ENCODE data around the gene MAN2C1. TPM values are rescaled to one million over a fixed set of nuclear protein-coding genes. Genes with fewer than 3 reads are reported as not detected.

The MAN2C1 gene
- total RNA-seq, 2 experiments from 2014 or later = 228 to 247 TPM

GRCh38 chr15:75369897-75370581 lies 1.6 kb upstream of the MAN2C1 start:
- H3K4me3 Mint-ChIP-seq = peak overlapping the region; percentile 90
- intact Hi-C loops (cut with micrococcal nuclease) = loop anchor here (2.0 to 5.0 kb wide), 3 partner anchors 137 to 432 kb away; partner anchors contain the start of gene PTPN9
- DNase-seq = no peak
- H3K27me3 Mint-ChIP-seq (ENCODE audit: low read depth) = no peaks in the 10 kb centered on the region
- peak overlapping the region; percentile 94 for H3K27ac Mint-ChIP-seq
- no peaks in the 10 kb centered on the region for H3K9me3 Mint-ChIP-seq
- peaks cover 27% of the 10 kb centered on the region for H3K4me1 Mint-ChIP-seq (ENCODE audit: low read depth)
- H3K36me3 Mint-ChIP-seq (ENCODE audit: low read depth) = peaks cover 27% of the 10 kb centered on the region
- CTCF ChIA-PET = no interaction called here

- DNase-seq = peak; percentile 37
- H3K4me3 Mint-ChIP-seq = peak overlapping the region; percentile 90
- H3K27ac Mint-ChIP-seq = peak overlapping the region; percentile 94
- intact Hi-C loops (cut with micrococcal nuclease) = loop anchor here (1.0 to 5.0 kb wide), 6 partner anchors 86 to 434 kb away; partner anchors contain the start of genes IMP3, PTPN9 and SNUPN
- peaks cover 21% of the 10 kb centered on the region for H3K36me3 Mint-ChIP-seq (ENCODE audit: low read depth)
- CTCF ChIA-PET = interaction anchor here (0.6 to 3.3 kb wide), 25 partner anchors 10 to 318 kb away, joined by 3 to 38 read pairs (median 4); partner anchors contain the start of genes COMMD4, IMP3, PTPN9 and SIN3A
- H3K4me1 Mint-ChIP-seq (ENCODE audit: low read depth) = peaks cover 27% of the 10 kb centered on the region
- no peaks in the 10 kb centered on the region for H3K9me3 Mint-ChIP-seq
- H3K27me3 Mint-ChIP-seq (ENCODE audit: low read depth) = no peaks in the 10 kb centered on the region
These were observed 357 bp upstream of the MAN2C1 start for GRCh38 chr15:75368689-75369239.

- Mint-ChIP-seq H3K27me3 (ENCODE audit: low read depth) (no peaks in the 10 kb centered on the region), H3K27ac (peak overlapping the region; percentile 53), H3K4me1 (ENCODE audit: low read depth) (peaks cover 27% of the 10 kb centered on the region), H3K4me3 (peak overlapping the region; percentile 90), H3K36me3 (ENCODE audit: low read depth) (peaks cover 20% of the 10 kb centered on the region), H3K9me3 (no peaks in the 10 kb centered on the region)
- intact Hi-C loops (cut with micrococcal nuclease) = loop anchor here (1.0 to 5.0 kb wide), 3 partner anchors 140 to 435 kb away; no protein-coding TSS in a partner anchor
- CTCF ChIA-PET = interaction anchor here (0.6 to 3.3 kb wide), 47 partner anchors 9 to 750 kb away, joined by 3 to 38 read pairs (median 4); partner anchors contain the start of genes COMMD4, IMP3, PTPN9 and SIN3A
- DNase-seq = no peak
These were observed 948 bp downstream of the MAN2C1 start for GRCh38 chr15:75367406-75367912.

GRCh38 chr15:75367006-75367405 lies 1.4 kb downstream of the MAN2C1 start:
- no peak overlapping the region for H3K27ac Mint-ChIP-seq
- H3K36me3 Mint-ChIP-seq (ENCODE audit: low read depth) = peaks cover 20% of the 10 kb centered on the region
- H3K9me3 Mint-ChIP-seq = no peaks in the 10 kb centered on the region
- peak overlapping the region; percentile 9 for H3K4me3 Mint-ChIP-seq
- H3K27me3 Mint-ChIP-seq (ENCODE audit: low read depth) = no peaks in the 10 kb centered on the region
- peaks cover 27% of the 10 kb centered on the region for H3K4me1 Mint-ChIP-seq (ENCODE audit: low read depth)
- CTCF ChIA-PET = interaction anchor here (0.6 to 3.3 kb wide), 25 partner anchors 10 to 316 kb away, joined by 3 to 38 read pairs (median 5); partner anchors contain the start of genes COMMD4, IMP3, SIN3A and SNX33
- DNase-seq = no peak
- intact Hi-C loops (cut with micrococcal nuclease) = loop anchor here (1.0 to 5.0 kb wide), 3 partner anchors 140 to 435 kb away; no protein-coding TSS in a partner anchor

- Mint-ChIP-seq H3K36me3 (ENCODE audit: low read depth) (peaks cover 14% of the 10 kb centered on the region), H3K4me1 (ENCODE audit: low read depth) (peaks cover 27% of the 10 kb centered on the region), H3K27ac (no peak overlapping the region), H3K4me3 (no peak overlapping the region), H3K9me3 (no peaks in the 10 kb centered on the region), H3K27me3 (ENCODE audit: low read depth) (no peaks in the 10 kb centered on the region)
- CTCF ChIA-PET = interaction anchor here (0.6 to 3.3 kb wide), 4 partner anchors 80 to 203 kb away, joined by 3 to 30 read pairs (median 6); partner anchors contain the start of gene SIN3A
- intact Hi-C loops (cut with micrococcal nuclease) = loop anchor here (5.0 kb wide), 2 partner anchors 141 to 436 kb away; no protein-coding TSS in a partner anchor
- DNase-seq = no peak
These were observed 2.2 kb downstream of the MAN2C1 start for GRCh38 chr15:75366163-75366562.

- intact Hi-C loops (cut with micrococcal nuclease) = loop anchor here (5.0 kb wide), 2 partner anchors 142 to 437 kb away; no protein-coding TSS in a partner anchor
- DNase-seq = no peak
- Mint-ChIP-seq H3K4me1 (ENCODE audit: low read depth) (peaks cover 25% of the 10 kb centered on the region), H3K4me3 (no peak overlapping the region), H3K9me3 (no peaks in the 10 kb centered on the region), H3K27me3 (ENCODE audit: low read depth) (no peaks in the 10 kb centered on the region), H3K27ac (no peak overlapping the region), H3K36me3 (ENCODE audit: low read depth) (peaks cover 14% of the 10 kb centered on the region)
- CTCF ChIA-PET = interaction anchor here (0.6 kb wide), 1 partner anchor 87 kb away, joined by 3 read pairs; no protein-coding TSS in a partner anchor
These were observed 3.5 kb downstream of the MAN2C1 start for GRCh38 chr15:75364881-75365280.

GRCh38 chr15:75363786-75364185 lies 4.6 kb downstream of the MAN2C1 start:
- H3K9me3 Mint-ChIP-seq = no peaks in the 10 kb centered on the region
- H3K4me3 Mint-ChIP-seq = no peak overlapping the region
- no peaks in the 10 kb centered on the region for H3K27me3 Mint-ChIP-seq (ENCODE audit: low read depth)
- H3K4me1 Mint-ChIP-seq (ENCODE audit: low read depth) = peaks cover 14% of the 10 kb centered on the region
- intact Hi-C loops (cut with micrococcal nuclease) = no loop called here
- no peak overlapping the region for H3K27ac Mint-ChIP-seq
- peaks cover 13% of the 10 kb centered on the region for H3K36me3 Mint-ChIP-seq (ENCODE audit: low read depth)
- CTCF ChIA-PET = interaction anchor here (0.6 to 1.0 kb wide), 2 partner anchors 11 to 95 kb away, joined by 3 read pairs; no protein-coding TSS in a partner anchor
- no peak for DNase-seq

GRCh38 chr15:75362642-75363249 lies 5.7 kb downstream of the MAN2C1 start:
- Mint-ChIP-seq H3K9me3 (no peaks in the 10 kb centered on the region), H3K27ac (no peak overlapping the region)

GRCh38 chr15:75361989-75362641 lies 6.3 kb downstream of the MAN2C1 start:
- Mint-ChIP-seq H3K4me1 (ENCODE audit: low read depth) (peaks cover 5% of the 10 kb centered on the region), H3K4me3 (no peak overlapping the region), H3K9me3 (no peaks in the 10 kb centered on the region), H3K36me3 (ENCODE audit: low read depth) (peaks cover 18% of the 10 kb centered on the region), H3K27ac (no peak overlapping the region), H3K27me3 (ENCODE audit: low read depth) (no peaks in the 10 kb centered on the region)
- CTCF ChIA-PET = no interaction called here
- no peak for DNase-seq
- intact Hi-C loops (cut with micrococcal nuclease) = no loop called here

More at GRCh38 chr15:75362642-75363249, 5.7 kb downstream of the MAN2C1 start:
- intact Hi-C loops (cut with micrococcal nuclease) = no loop called here
- no peaks in the 10 kb centered on the region for H3K27me3 Mint-ChIP-seq (ENCODE audit: low read depth)
- peaks cover 17% of the 10 kb centered on the region for H3K36me3 Mint-ChIP-seq (ENCODE audit: low read depth)
- no peak for DNase-seq
- CTCF ChIA-PET = interaction anchor here (0.6 kb wide), 1 partner anchor 96 kb away, joined by 3 read pairs; no protein-coding TSS in a partner anchor
- H3K4me3 Mint-ChIP-seq = no peak overlapping the region
- H3K4me1 Mint-ChIP-seq (ENCODE audit: low read depth) = peaks cover 11% of the 10 kb centered on the region

- peaks cover 16% of the 10 kb centered on the region for H3K36me3 Mint-ChIP-seq (ENCODE audit: low read depth)
- no peak overlapping the region for H3K27ac Mint-ChIP-seq
- DNase-seq = no peak
- H3K9me3 Mint-ChIP-seq = no peaks in the 10 kb centered on the region
- CTCF ChIA-PET = no interaction called here
- H3K4me3 Mint-ChIP-seq = no peak overlapping the region
- no peaks in the 10 kb centered on the region for H3K4me1 Mint-ChIP-seq (ENCODE audit: low read depth)
- no peaks in the 10 kb centered on the region for H3K27me3 Mint-ChIP-seq (ENCODE audit: low read depth)
- intact Hi-C loops (cut with micrococcal nuclease) = no loop called here
These were observed 6.9 kb downstream of the MAN2C1 start for GRCh38 chr15:75361361-75361988.

GRCh38 chr15:75360856-75361255 lies 7.6 kb downstream of the MAN2C1 start:
- Mint-ChIP-seq H3K36me3 (ENCODE audit: low read depth) (peaks cover 17% of the 10 kb centered on the region), H3K4me3 (no peak overlapping the region), H3K9me3 (no peaks in the 10 kb centered on the region), H3K27me3 (ENCODE audit: low read depth) (no peaks in the 10 kb centered on the region), H3K27ac (no peak overlapping the region), H3K4me1 (ENCODE audit: low read depth) (no peaks in the 10 kb centered on the region)
- intact Hi-C loops (cut with micrococcal nuclease) = no loop called here
- CTCF ChIA-PET = no interaction called here
- no peak for DNase-seq
